Measurements from ENCODE around the gene MUC5B. TPM values are rescaled to one million over a fixed set of nuclear protein-coding genes. Genes with fewer than 3 reads are reported as not detected.

The MUC5B gene
- total RNA-seq, 2 experiments from 2014 or later = not detected

GRCh38 chr11:1257916-1258315 lies 35.0 kb downstream of the MUC5B start:
- no peaks in the 10 kb centered on the region for H3K27me3 Mint-ChIP-seq
- Histone ChIP-seq H3K27me3 (ENCODE audit: control insufficient read depth in 1 of 2, insufficient read depth in 2 of 2, low read length in 2 of 2) (no peaks in the 10 kb centered on the region), H3K36me3 (ENCODE audit: insufficient read depth, low read length) (no peaks in the 10 kb centered on the region), H3K4me3 (ENCODE audit: low read length) (no peak overlapping the region), H3K27ac (ENCODE audit: low read depth in 1 of 2, low read length in 2 of 2) (no peak overlapping the region), H3K4me1 (ENCODE audit: insufficient read depth, low read length) (peaks cover 15% of the 10 kb centered on the region), H3K9me3 (ENCODE audit: control insufficient read depth in 1 of 2, insufficient read depth in 1 of 2, low read length in 2 of 2) (no peaks in the 10 kb centered on the region)
- CTCF ChIA-PET = no interaction called here
- POLR2A ChIA-PET = no interaction called here
- no peak overlapping the region for H3K4me3 Mint-ChIP-seq
- ATAC-seq (ENCODE audit: poor library complexity) = no peak
- H3K9me3 Mint-ChIP-seq = no peaks in the 10 kb centered on the region
- H3K27ac Mint-ChIP-seq = no peak overlapping the region
- intact Hi-C loops (cut with DNase I, micrococcal nuclease) = no loop called here
- no peak for DNase-seq
- no peaks in the 10 kb centered on the region for H3K36me3 Mint-ChIP-seq (ENCODE audit: low read depth)
- H3K4me1 Mint-ChIP-seq (ENCODE audit: low read depth) = peaks cover 11% of the 10 kb centered on the region
- TF ChIP-seq CTCF (IDR thresholded peaks at IDR 0.05) = no peak

- Mint-ChIP-seq H3K4me3 (no peak overlapping the region), H3K27ac (no peak overlapping the region), H3K36me3 (ENCODE audit: low read depth) (no peaks in the 10 kb centered on the region), H3K4me1 (ENCODE audit: low read depth) (peaks cover 12% of the 10 kb centered on the region), H3K27me3 (no peaks in the 10 kb centered on the region), H3K9me3 (no peaks in the 10 kb centered on the region)
- Histone ChIP-seq H3K4me3 (ENCODE audit: low read length) (no peak overlapping the region), H3K27ac (ENCODE audit: low read depth in 1 of 2, low read length in 2 of 2) (no peak overlapping the region), H3K27me3 (ENCODE audit: control insufficient read depth in 1 of 2, insufficient read depth in 2 of 2, low read length in 2 of 2) (no peaks in the 10 kb centered on the region), H3K9me3 (ENCODE audit: control insufficient read depth in 1 of 2, insufficient read depth in 1 of 2, low read length in 2 of 2) (no peaks in the 10 kb centered on the region), H3K36me3 (ENCODE audit: insufficient read depth, low read length) (no peaks in the 10 kb centered on the region), H3K4me1 (ENCODE audit: insufficient read depth, low read length) (peaks cover 22% of the 10 kb centered on the region)
- no peak for ATAC-seq (ENCODE audit: poor library complexity)
- no peak for DNase-seq
- intact Hi-C loops (cut with DNase I, micrococcal nuclease) = no loop called here
- ChIA-PET POLR2A (no interaction called here), CTCF (no interaction called here)
- TF ChIP-seq CTCF (IDR thresholded peaks at IDR 0.05) = no peak
Measured at GRCh38 chr11:1258401-1259075, 35.7 kb downstream of the MUC5B start.

DNA sequence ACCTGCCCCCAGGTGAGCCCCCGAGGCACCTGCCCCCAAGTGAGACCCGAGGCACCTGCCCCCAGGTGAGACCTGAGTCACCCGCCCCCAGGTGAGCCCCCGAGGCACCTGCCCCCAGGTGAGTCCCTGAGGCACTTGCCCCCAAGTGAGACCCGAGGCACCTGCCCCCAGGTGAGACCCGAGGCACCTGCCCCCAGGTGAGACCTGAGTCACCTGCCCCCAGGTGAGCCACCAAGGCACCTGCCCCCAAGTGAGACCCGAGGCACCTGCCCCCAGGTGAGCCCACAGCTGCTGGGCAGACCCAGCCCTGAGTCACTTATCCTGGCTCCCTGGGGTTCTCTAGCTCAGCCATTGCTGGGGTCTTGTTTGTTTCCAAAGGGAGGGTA lies 36.2 kb downstream of the MUC5B start:
- intact Hi-C loops (cut with DNase I, micrococcal nuclease) = no loop called here
- ChIA-PET CTCF (no interaction called here), POLR2A (no interaction called here)
- no peaks in the 10 kb centered on the region for H3K36me3 Mint-ChIP-seq (ENCODE audit: low read depth)
- DNase-seq (no peak), ATAC-seq (ENCODE audit: poor library complexity) (no peak)
- H3K4me3 Mint-ChIP-seq = no peak overlapping the region
- Histone ChIP-seq H3K4me3 (ENCODE audit: low read length) (no peak overlapping the region), H3K27ac (ENCODE audit: low read depth in 1 of 2, low read length in 2 of 2) (no peak overlapping the region), H3K4me1 (ENCODE audit: insufficient read depth, low read length) (peaks cover 22% of the 10 kb centered on the region), H3K36me3 (ENCODE audit: insufficient read depth, low read length) (no peaks in the 10 kb centered on the region), H3K27me3 (ENCODE audit: control insufficient read depth in 1 of 2, insufficient read depth in 2 of 2, low read length in 2 of 2) (no peaks in the 10 kb centered on the region), H3K9me3 (ENCODE audit: control insufficient read depth in 1 of 2, insufficient read depth in 1 of 2, low read length in 2 of 2) (no peaks in the 10 kb centered on the region)
- no peak for TF ChIP-seq CTCF (IDR thresholded peaks at IDR 0.05)
- H3K27me3 Mint-ChIP-seq = no peaks in the 10 kb centered on the region
- peaks cover 12% of the 10 kb centered on the region for H3K4me1 Mint-ChIP-seq (ENCODE audit: low read depth)
- no peak overlapping the region for H3K27ac Mint-ChIP-seq
- no peaks in the 10 kb centered on the region for H3K9me3 Mint-ChIP-seq

All from CD4-positive, alpha-beta T cell (primary cell).